ENCODE results near the gene CISTR. TPM values are rescaled to one million over a fixed set of nuclear protein-coding genes. Genes with fewer than 3 reads are reported as not detected.

CISTR gene
- total RNA-seq, 4 donors from 2014 or later = 1.4 TPM; not detected in 3

- peak overlapping the region in 1 of 2 donors; percentile 55 for H3K4me3 ChIP-seq
- peaks cover 54% of the 10 kb centered on the region for H3K27me3 ChIP-seq
- H3K36me3 ChIP-seq = no peaks in the 10 kb centered on the region
- 43 to 50% methylated on average over 4 to 8 of the region's 10 CpGs for WGBS, 2 donors (ENCODE audit: low coverage in 1 of 2)
- no peak for ATAC-seq
- no peak overlapping the region for H3K27ac ChIP-seq
- H3K4me1 ChIP-seq = peaks cover 0 to 36% (median 11%) of the 10 kb centered on the region in 3 donors
- TF ChIP-seq POLR2AphosphoS5 (IDR thresholded peaks at IDR 0.05) = no peak
- TF ChIP-seq CTCF (IDR thresholded peaks at IDR 0.05) = no peak
- TF ChIP-seq POLR2A (IDR thresholded peaks at IDR 0.05) = no peak
- no peak for TF ChIP-seq EP300 (IDR thresholded peaks at IDR 0.05)
- no peaks in the 10 kb centered on the region for H3K9me3 ChIP-seq
Observed at GRCh38 chr12:53749986-53750811, 1.6 kb downstream of the CISTR start.

GRCh38 chr12:53748072-53748840 lies 3.5 kb downstream of the CISTR start:
- no peak for ATAC-seq
- H3K4me3 ChIP-seq = no peak overlapping the region
- 63 to 65% methylated on average over 7 to 9 of the region's 22 CpGs for WGBS, 2 donors (ENCODE audit: low coverage in 1 of 2)
- no peak for TF ChIP-seq CTCF (IDR thresholded peaks at IDR 0.05)
- H3K27ac ChIP-seq = no peak overlapping the region
- H3K9me3 ChIP-seq = no peaks in the 10 kb centered on the region
- H3K4me1 ChIP-seq = peaks cover 0 to 34% (median 11%) of the 10 kb centered on the region in 3 donors
- no peaks in the 10 kb centered on the region for H3K36me3 ChIP-seq
- H3K27me3 ChIP-seq = peaks cover 69% of the 10 kb centered on the region

- Histone ChIP-seq H3K27me3 (peaks cover 77% of the 10 kb centered on the region), H3K4me3 (no peak overlapping the region), H3K27ac (no peak overlapping the region), H3K36me3 (no peaks in the 10 kb centered on the region), H3K9me3 (no peaks in the 10 kb centered on the region), H3K4me1 (peaks cover 0 to 33% (median 9%) of the 10 kb centered on the region in 3 donors)
- WGBS, 2 donors (ENCODE audit: low coverage in 1 of 2) = 45% methylated on average over 4 of the region's 5 CpGs; no CpG with 5 or more reads in 1 of the 2 donors
- TF ChIP-seq EP300 (IDR thresholded peaks at IDR 0.05) = no peak
- no peak for TF ChIP-seq CTCF (IDR thresholded peaks at IDR 0.05)
- no peak for TF ChIP-seq POLR2AphosphoS5 (IDR thresholded peaks at IDR 0.05)
- TF ChIP-seq POLR2A (IDR thresholded peaks at IDR 0.05) = no peak
- ATAC-seq = peak; percentile 5
Observed at GRCh38 chr12:53747095-53747494, 4.7 kb downstream of the CISTR start.

- peak; percentile 95 for ATAC-seq
- no peaks in the 10 kb centered on the region for H3K9me3 ChIP-seq
- peaks cover 77% of the 10 kb centered on the region for H3K27me3 ChIP-seq
- 0% methylated on average over 6 to 7 of the region's 20 CpGs for WGBS, 2 donors (ENCODE audit: low coverage in 1 of 2)
- peak; percentile 100 for TF ChIP-seq CTCF (IDR thresholded peaks at IDR 0.05)
- TF ChIP-seq POLR2AphosphoS5 (IDR thresholded peaks at IDR 0.05) = no peak
- TF ChIP-seq EP300 (IDR thresholded peaks at IDR 0.05) = no peak
- no peak for TF ChIP-seq POLR2A (IDR thresholded peaks at IDR 0.05)
- H3K36me3 ChIP-seq = no peaks in the 10 kb centered on the region
- no peak overlapping the region for H3K4me3 ChIP-seq
- H3K27ac ChIP-seq = no peak overlapping the region
- peaks cover 0 to 29% (median 5%) of the 10 kb centered on the region in 3 donors for H3K4me1 ChIP-seq
Observed at GRCh38 chr12:53746592-53747092, 5.1 kb downstream of the CISTR start.

Data from gastroesophageal sphincter (tissue), 4 donors.